ENCODE results near the gene DNAH17. TPM values are rescaled to one million over a fixed set of nuclear protein-coding genes. Genes with fewer than 3 reads are reported as not detected.
"Not testable (repeated sequence)": the region's sequence is repeated elsewhere in the genome, so short reads cannot be mapped to it uniquely, and the experiment has no call there.

Gene DNAH17
- total and polyA plus RNA-seq, 4 experiments from 2014 or later: 0.49 to 1.0 (median 0.78) TPM; not detected in 1

GRCh38 chr17:78466786-78467715 lies 110.1 kb downstream of the DNAH17 start:
- H3K9me3 Mint-ChIP-seq: no peaks in the 10 kb centered on the region
- no peaks in the 10 kb centered on the region for H3K36me3 ChIP-seq (ENCODE audit: insufficient read depth, low read length)
- no peaks in the 10 kb centered on the region for H3K27me3 ChIP-seq (ENCODE audit: insufficient read depth, low read length)
- ChIA-PET CTCF (ENCODE audit: partially characterized antibody) (no interaction called here), POLR2A (ENCODE audit: partially characterized antibody) (no interaction called here)
- H3K27ac Mint-ChIP-seq: no peak overlapping the region
- H3K4me3 ChIP-seq (ENCODE audit: low read length in 2 of 2): no peak overlapping the region
- no peak overlapping the region for H3K4me3 Mint-ChIP-seq
- H3K36me3 Mint-ChIP-seq: no peaks in the 10 kb centered on the region
- H3K9me3 ChIP-seq (ENCODE audit: control insufficient read depth in 1 of 2, low read length in 2 of 2): no peaks in the 10 kb centered on the region
- H3K27me3 Mint-ChIP-seq: peaks cover 0 to 2% of the 10 kb centered on the region in 2 donors
- intact Hi-C loops (cut with micrococcal nuclease): no loop called here
- H3K4me1 Mint-ChIP-seq: no peaks in the 10 kb centered on the region
- DNase-seq: no peak
- H3K4me1 ChIP-seq (ENCODE audit: insufficient read depth, low read length): no peaks in the 10 kb centered on the region
- no peak overlapping the region for H3K27ac ChIP-seq (ENCODE audit: low read depth, low read length)

DNA sequence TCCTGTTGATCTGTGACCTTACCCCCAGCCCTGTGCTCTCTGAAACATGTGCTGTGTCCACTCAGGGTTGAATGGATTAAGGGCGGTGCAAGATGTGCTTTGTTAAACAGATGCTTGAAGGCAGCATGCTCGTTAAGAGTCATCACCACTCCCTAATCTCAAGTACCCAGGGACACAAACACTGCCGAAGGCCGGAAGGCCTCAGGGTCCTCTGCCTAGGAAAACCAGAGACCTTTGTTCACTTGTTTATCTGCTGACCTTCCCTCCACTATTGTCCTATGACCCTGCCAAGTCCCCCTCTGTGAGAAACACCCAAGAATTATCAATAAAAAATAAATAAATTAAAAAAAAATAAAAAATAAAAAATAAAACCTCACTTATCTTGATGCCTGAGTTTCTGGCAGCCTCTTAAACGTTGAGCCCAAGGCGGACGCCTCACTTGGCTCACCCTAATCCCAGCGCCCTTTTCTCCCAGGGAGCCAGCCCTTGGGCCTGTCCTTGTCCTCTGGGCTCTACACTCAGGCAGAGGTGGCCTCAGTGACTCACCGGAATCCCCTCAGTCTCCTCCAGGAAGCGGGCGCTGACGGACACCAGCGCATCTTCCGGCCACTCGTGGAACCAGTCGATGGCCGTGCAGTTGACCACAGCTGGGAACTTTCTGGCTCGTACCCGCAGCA lies 110.9 kb downstream of the DNAH17 start:
- H3K36me3 Mint-ChIP-seq; H3K4me3 ChIP-seq (ENCODE audit: low read length in 2 of 2); H3K27ac Mint-ChIP-seq; CTCF ChIA-PET (ENCODE audit: partially characterized antibody); H3K4me3 Mint-ChIP-seq; H3K27ac ChIP-seq (ENCODE audit: low read depth, low read length); DNase-seq; H3K36me3 ChIP-seq (ENCODE audit: insufficient read depth, low read length); intact Hi-C loops (cut with micrococcal nuclease); H3K27me3 ChIP-seq (ENCODE audit: insufficient read depth, low read length); H3K9me3 Mint-ChIP-seq; H3K4me1 ChIP-seq (ENCODE audit: insufficient read depth, low read length); H3K27me3 Mint-ChIP-seq; H3K4me1 Mint-ChIP-seq; POLR2A ChIA-PET (ENCODE audit: partially characterized antibody); H3K9me3 ChIP-seq (ENCODE audit: control insufficient read depth in 1 of 2, low read length in 2 of 2): not testable (repeated sequence)

GRCh38 chr17:78462148-78462547 lies 115.0 kb downstream of the DNAH17 start:
- Mint-ChIP-seq H3K9me3 (no peaks in the 10 kb centered on the region), H3K4me1 (no peaks in the 10 kb centered on the region), H3K27me3 (peaks cover 0 to 2% of the 10 kb centered on the region in 2 donors), H3K27ac (no peak overlapping the region), H3K4me3 (no peak overlapping the region), H3K36me3 (no peaks in the 10 kb centered on the region)
- H3K4me1 ChIP-seq (ENCODE audit: insufficient read depth, low read length): no peaks in the 10 kb centered on the region
- DNase-seq: no peak
- CTCF ChIA-PET (ENCODE audit: partially characterized antibody): no interaction called here
- no peak overlapping the region for H3K27ac ChIP-seq (ENCODE audit: low read depth, low read length)
- POLR2A ChIA-PET (ENCODE audit: partially characterized antibody): no interaction called here
- no peak overlapping the region for H3K4me3 ChIP-seq (ENCODE audit: low read length in 2 of 2)
- H3K27me3 ChIP-seq (ENCODE audit: insufficient read depth, low read length): no peaks in the 10 kb centered on the region
- no peaks in the 10 kb centered on the region for H3K36me3 ChIP-seq (ENCODE audit: insufficient read depth, low read length)
- intact Hi-C loops (cut with micrococcal nuclease): no loop called here
- no peaks in the 10 kb centered on the region for H3K9me3 ChIP-seq (ENCODE audit: control insufficient read depth in 1 of 2, low read length in 2 of 2)

DNA sequence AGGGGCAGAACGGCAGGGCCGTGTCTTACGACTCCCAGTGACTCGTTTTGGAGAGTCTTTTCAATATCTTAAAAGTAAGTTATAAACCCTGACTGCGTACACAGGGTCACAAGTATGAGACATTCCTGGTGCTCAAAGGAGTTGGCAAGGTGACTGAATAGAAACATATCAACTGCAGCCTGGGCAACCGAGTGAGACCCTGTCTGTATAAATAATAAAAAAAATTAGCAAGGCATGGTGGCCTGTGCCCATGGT lies 115.5 kb downstream of the DNAH17 start:
- no peak overlapping the region for H3K27ac Mint-ChIP-seq
- H3K9me3 ChIP-seq (ENCODE audit: control insufficient read depth in 1 of 2, low read length in 2 of 2): no peaks in the 10 kb centered on the region
- no peak overlapping the region for H3K27ac ChIP-seq (ENCODE audit: low read depth, low read length)
- intact Hi-C loops (cut with micrococcal nuclease): no loop called here
- CTCF ChIA-PET (ENCODE audit: partially characterized antibody): no interaction called here
- H3K27me3 ChIP-seq (ENCODE audit: insufficient read depth, low read length): no peaks in the 10 kb centered on the region
- H3K9me3 Mint-ChIP-seq: no peaks in the 10 kb centered on the region
- H3K4me3 ChIP-seq (ENCODE audit: low read length in 2 of 2): no peak overlapping the region
- DNase-seq: no peak
- no peaks in the 10 kb centered on the region for H3K4me1 Mint-ChIP-seq
- H3K4me3 Mint-ChIP-seq: no peak overlapping the region
- H3K36me3 ChIP-seq (ENCODE audit: insufficient read depth, low read length): no peaks in the 10 kb centered on the region
- POLR2A ChIA-PET (ENCODE audit: partially characterized antibody): no interaction called here
- H3K27me3 Mint-ChIP-seq: peaks cover 0 to 2% of the 10 kb centered on the region in 2 donors
- no peaks in the 10 kb centered on the region for H3K4me1 ChIP-seq (ENCODE audit: insufficient read depth, low read length)
- no peaks in the 10 kb centered on the region for H3K36me3 Mint-ChIP-seq

- DNase-seq: no peak
- peaks cover 0 to 2% of the 10 kb centered on the region in 2 donors for H3K27me3 Mint-ChIP-seq
- H3K4me1 ChIP-seq (ENCODE audit: insufficient read depth, low read length): no peaks in the 10 kb centered on the region
- CTCF ChIA-PET (ENCODE audit: partially characterized antibody): no interaction called here
- H3K27ac ChIP-seq (ENCODE audit: low read depth, low read length): no peak overlapping the region
- intact Hi-C loops (cut with micrococcal nuclease): no loop called here
- no peaks in the 10 kb centered on the region for H3K4me1 Mint-ChIP-seq
- H3K4me3 ChIP-seq (ENCODE audit: low read length in 2 of 2): no peak overlapping the region
- H3K36me3 ChIP-seq (ENCODE audit: insufficient read depth, low read length): no peaks in the 10 kb centered on the region
- no peaks in the 10 kb centered on the region for H3K36me3 Mint-ChIP-seq
- no peaks in the 10 kb centered on the region for H3K27me3 ChIP-seq (ENCODE audit: insufficient read depth, low read length)
- H3K4me3 Mint-ChIP-seq: no peak overlapping the region
- no peaks in the 10 kb centered on the region for H3K9me3 Mint-ChIP-seq
- no peaks in the 10 kb centered on the region for H3K9me3 ChIP-seq (ENCODE audit: control insufficient read depth in 1 of 2, low read length in 2 of 2)
- POLR2A ChIA-PET (ENCODE audit: partially characterized antibody): no interaction called here
- H3K27ac Mint-ChIP-seq: no peak overlapping the region
Observed at GRCh38 chr17:78460951-78461798, 116.0 kb downstream of the DNAH17 start.

- Histone ChIP-seq H3K27ac (ENCODE audit: low read depth, low read length) (no peak overlapping the region), H3K4me1 (ENCODE audit: insufficient read depth, low read length) (no peaks in the 10 kb centered on the region), H3K27me3 (ENCODE audit: insufficient read depth, low read length) (no peaks in the 10 kb centered on the region), H3K4me3 (ENCODE audit: low read length in 2 of 2) (no peak overlapping the region), H3K36me3 (ENCODE audit: insufficient read depth, low read length) (no peaks in the 10 kb centered on the region), H3K9me3 (ENCODE audit: control insufficient read depth in 1 of 2, low read length in 2 of 2) (no peaks in the 10 kb centered on the region)
- no peak for DNase-seq
- no peak overlapping the region for H3K4me3 Mint-ChIP-seq
- ChIA-PET POLR2A (ENCODE audit: partially characterized antibody) (no interaction called here), CTCF (ENCODE audit: partially characterized antibody) (no interaction called here)
- H3K4me1 Mint-ChIP-seq: no peaks in the 10 kb centered on the region
- no peaks in the 10 kb centered on the region for H3K9me3 Mint-ChIP-seq
- intact Hi-C loops (cut with micrococcal nuclease): no loop called here
- H3K27ac Mint-ChIP-seq: no peak overlapping the region
- no peaks in the 10 kb centered on the region for H3K36me3 Mint-ChIP-seq
- peaks cover 0 to 2% of the 10 kb centered on the region in 2 donors for H3K27me3 Mint-ChIP-seq
Observed at GRCh38 chr17:78460176-78460675, 117.0 kb downstream of the DNAH17 start.

DNA sequence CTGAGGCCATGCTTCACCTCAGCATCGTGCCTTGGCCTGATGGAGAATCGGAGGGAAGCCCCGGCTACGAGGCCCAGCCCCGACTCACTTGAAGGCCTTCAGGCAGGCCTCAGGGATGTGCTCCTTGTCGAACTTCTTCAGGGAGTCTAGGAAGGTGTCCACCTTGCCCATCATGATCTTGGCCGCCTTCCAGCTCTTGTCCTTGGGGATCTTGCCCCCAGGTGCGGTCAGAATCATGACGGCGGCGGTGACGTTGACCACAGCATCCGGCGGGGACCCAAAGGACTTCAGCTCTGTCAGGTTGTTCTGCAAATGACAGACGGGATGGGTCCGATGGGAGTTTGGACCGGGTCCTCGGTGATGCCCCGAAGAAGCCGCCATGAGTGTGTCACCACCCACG lies 117.5 kb downstream of the DNAH17 start:
- H3K4me1 ChIP-seq (ENCODE audit: insufficient read depth, low read length): no peaks in the 10 kb centered on the region
- no peak for DNase-seq
- Mint-ChIP-seq H3K4me3 (no peak overlapping the region), H3K36me3 (no peaks in the 10 kb centered on the region), H3K9me3 (no peaks in the 10 kb centered on the region), H3K27me3 (peaks cover 0 to 2% of the 10 kb centered on the region in 2 donors), H3K27ac (no peak overlapping the region), H3K4me1 (no peaks in the 10 kb centered on the region)
- intact Hi-C loops (cut with micrococcal nuclease): no loop called here
- H3K9me3 ChIP-seq (ENCODE audit: control insufficient read depth in 1 of 2, low read length in 2 of 2): no peaks in the 10 kb centered on the region
- no peak overlapping the region for H3K27ac ChIP-seq (ENCODE audit: low read depth, low read length)
- ChIA-PET POLR2A (ENCODE audit: partially characterized antibody) (no interaction called here), CTCF (ENCODE audit: partially characterized antibody) (interaction anchor here (0.8 kb wide), 1 partner anchor 225 kb away, joined by 3 read pairs; no protein-coding TSS in a partner anchor)
- H3K27me3 ChIP-seq (ENCODE audit: insufficient read depth, low read length): no peaks in the 10 kb centered on the region
- H3K36me3 ChIP-seq (ENCODE audit: insufficient read depth, low read length): no peaks in the 10 kb centered on the region
- no peak overlapping the region for H3K4me3 ChIP-seq (ENCODE audit: low read length in 2 of 2)
